ENCODE data around the gene HARS1.
"Not testable (repeated sequence)": the region's sequence is repeated elsewhere in the genome, so short reads cannot be mapped to it uniquely, and the experiment has no call there.

HARS1 gene

GRCh38 chr5:140690941-140691924, at the start of gene HARS1, which contains the start of gene HARS2:
HARS1 (minus strand) TSS chr5:140691370; CDS start chr5:140691304, 66 bp downstream.
HARS2 (plus strand) TSS chr5:140691455; CDS start chr5:140691649, 194 bp downstream.
- intact Hi-C loops (cut with micrococcal nuclease), result loop anchor here (1.0 to 10.0 kb wide), 4 partner anchors 27 to 286 kb away; partner anchors contain the start of genes ANKHD1, EIF4EBP3, IK and NDUFA2
- Mint-ChIP-seq H3K9me3 (no peaks in the 10 kb centered on the region), H3K27ac (peak within 1 kb of the TSS; percentile 92), H3K27me3 (no peaks in the 10 kb centered on the region), H3K4me3 (peak within 1 kb of the TSS; percentile 98), H3K36me3 (ENCODE audit: low read depth) (peaks cover 74% of the 10 kb centered on the region), H3K4me1 (ENCODE audit: low read depth) (peaks cover 26% of the 10 kb centered on the region)

DNA sequence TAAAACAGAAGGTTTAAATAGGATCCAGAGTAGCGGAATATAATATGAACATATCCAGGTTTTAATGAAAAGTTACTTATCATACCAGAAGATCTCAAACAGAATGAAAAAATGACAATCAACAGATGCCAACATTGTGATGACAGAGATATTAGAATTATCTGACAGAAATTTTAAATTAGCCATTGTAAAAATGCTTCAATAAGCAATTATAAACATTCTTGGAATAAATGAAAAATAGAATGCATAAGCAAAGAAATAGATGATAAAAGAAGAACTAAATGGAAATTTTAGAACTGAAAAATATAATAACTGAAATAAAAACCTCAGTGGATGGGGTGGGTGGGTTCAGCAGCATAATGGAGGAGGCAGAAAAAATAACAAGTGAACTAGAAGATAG, 46.3 kb upstream of the HARS1 start:
- H3K9me3 Mint-ChIP-seq, result peaks cover 12% of the 10 kb centered on the region
- H3K27ac Mint-ChIP-seq, result no peak overlapping the region
- H3K36me3 Mint-ChIP-seq (ENCODE audit: low read depth), result no peaks in the 10 kb centered on the region
- no peaks in the 10 kb centered on the region for H3K4me1 Mint-ChIP-seq (ENCODE audit: low read depth)
- intact Hi-C loops (cut with micrococcal nuclease), result no loop called here
- H3K4me3 Mint-ChIP-seq, result no peak overlapping the region
- peaks cover 6% of the 10 kb centered on the region for H3K27me3 Mint-ChIP-seq

DNA sequence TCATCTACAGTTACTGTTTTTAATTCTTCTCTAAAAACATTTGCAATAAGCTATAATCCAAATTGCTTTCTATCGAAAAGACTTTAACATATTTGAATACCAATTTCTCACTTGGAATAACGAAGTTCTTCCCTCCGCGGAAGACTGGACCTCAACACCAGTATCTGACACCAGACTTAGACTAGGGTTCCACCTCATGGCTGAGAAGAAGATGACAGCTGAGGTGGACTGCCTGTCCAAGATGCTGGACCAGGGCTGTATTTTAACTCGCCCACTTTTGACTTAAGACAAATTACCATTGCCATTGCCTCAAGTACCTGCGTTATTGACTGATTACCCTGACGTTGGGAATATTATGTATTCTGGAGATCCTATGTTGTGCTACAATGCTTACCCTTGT, 43.2 kb upstream of the HARS1 start:
- no peak overlapping the region for H3K4me3 Mint-ChIP-seq
- no peaks in the 10 kb centered on the region for H3K36me3 Mint-ChIP-seq (ENCODE audit: low read depth)
- H3K27ac Mint-ChIP-seq, result no peak overlapping the region
- H3K9me3 Mint-ChIP-seq, result no peaks in the 10 kb centered on the region
- intact Hi-C loops (cut with micrococcal nuclease), result no loop called here
- peaks cover 11% of the 10 kb centered on the region for H3K27me3 Mint-ChIP-seq
- no peaks in the 10 kb centered on the region for H3K4me1 Mint-ChIP-seq (ENCODE audit: low read depth)

DNA sequence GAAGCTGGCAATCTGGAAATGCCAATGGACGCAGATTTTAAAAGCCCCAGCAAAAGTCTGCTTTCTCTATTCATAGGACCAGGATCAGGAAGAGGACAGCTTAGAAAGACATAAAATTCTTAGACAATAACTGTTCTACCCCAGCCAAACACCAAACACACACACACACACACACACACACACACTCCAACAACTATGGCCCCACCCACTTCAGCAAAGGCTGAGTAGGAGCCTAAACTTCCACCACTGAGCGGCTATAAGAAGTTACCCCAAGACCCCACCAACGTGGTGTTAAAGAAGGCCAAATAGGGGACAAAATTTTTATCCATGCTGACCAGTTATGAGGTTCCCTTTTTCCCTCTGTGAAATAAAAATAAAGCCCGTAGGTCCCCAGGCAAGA, 41.9 kb upstream of the HARS1 start:
- Mint-ChIP-seq H3K27me3 (peaks cover 17% of the 10 kb centered on the region), H3K4me3 (no peak overlapping the region), H3K27ac (no peak overlapping the region), H3K36me3 (ENCODE audit: low read depth) (no peaks in the 10 kb centered on the region), H3K9me3 (no peaks in the 10 kb centered on the region), H3K4me1 (ENCODE audit: low read depth) (no peaks in the 10 kb centered on the region)
- intact Hi-C loops (cut with micrococcal nuclease), result no loop called here

DNA sequence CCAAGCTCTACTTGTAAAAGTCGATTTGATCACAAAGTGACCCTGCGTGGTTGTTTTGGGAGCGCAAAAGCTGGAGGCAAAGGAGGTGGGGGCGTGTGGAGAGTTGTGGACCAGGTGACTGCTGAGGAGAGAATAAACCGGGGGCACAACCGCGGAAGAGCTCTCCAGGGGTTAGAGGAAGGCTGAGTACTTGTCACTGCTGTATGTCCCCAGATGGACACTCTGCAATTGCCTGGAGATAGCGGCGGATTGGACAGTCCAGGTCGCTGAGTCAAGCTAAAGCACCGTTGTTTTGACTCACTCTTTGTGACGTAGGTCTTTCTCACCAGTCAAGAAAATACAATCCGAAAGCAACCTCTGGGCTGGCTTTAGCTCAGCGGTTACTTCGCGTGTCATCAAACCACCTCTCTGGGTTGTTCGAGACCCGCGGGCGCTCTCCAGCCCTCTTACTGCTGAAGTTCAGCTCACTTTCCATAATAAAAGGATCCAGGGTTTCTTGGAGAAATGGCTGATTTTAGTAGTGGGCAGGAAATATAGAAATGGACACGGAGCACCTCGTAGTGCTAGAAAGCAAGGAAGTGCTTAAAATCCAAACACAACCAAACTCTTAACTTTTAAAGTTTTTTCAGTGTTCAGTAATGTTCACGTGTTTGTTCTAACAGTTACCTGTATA, 34.8 kb upstream of the HARS1 start:
- H3K27me3 Mint-ChIP-seq, result peaks cover 43% of the 10 kb centered on the region
- H3K36me3 Mint-ChIP-seq (ENCODE audit: low read depth), result no peaks in the 10 kb centered on the region
- no peaks in the 10 kb centered on the region for H3K9me3 Mint-ChIP-seq
- intact Hi-C loops (cut with micrococcal nuclease), result no loop called here
- H3K4me1 Mint-ChIP-seq (ENCODE audit: low read depth), result peaks cover 9% of the 10 kb centered on the region
- H3K4me3 Mint-ChIP-seq, result no peak overlapping the region
- H3K27ac Mint-ChIP-seq, result no peak overlapping the region

DNA sequence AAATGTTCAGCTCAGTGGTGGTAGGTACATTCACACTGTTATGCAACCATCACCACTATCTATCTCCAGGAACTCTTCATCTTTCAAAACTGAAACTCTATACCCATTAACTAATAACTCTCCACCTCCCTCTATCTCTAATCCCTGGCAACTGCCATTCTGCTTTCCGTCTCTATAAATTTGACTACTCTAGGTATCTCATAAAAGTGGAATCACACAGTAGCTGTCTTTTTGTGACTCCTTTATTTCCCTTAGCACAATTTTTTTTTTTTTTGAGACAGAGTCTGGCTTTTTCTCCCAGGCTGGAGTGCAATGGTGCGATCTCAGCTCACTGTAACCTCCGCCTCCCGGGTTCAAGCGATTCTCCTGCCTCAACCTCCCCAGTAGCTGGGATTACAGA, 30.2 kb upstream of the HARS1 start:
- not testable (repeated sequence) for H3K4me3 Mint-ChIP-seq; H3K36me3 Mint-ChIP-seq (ENCODE audit: low read depth); H3K9me3 Mint-ChIP-seq; H3K27ac Mint-ChIP-seq
- intact Hi-C loops (cut with micrococcal nuclease), result loop anchor here (2.0 kb wide), 1 partner anchor 359 kb away; no protein-coding TSS in a partner anchor
- Mint-ChIP-seq H3K4me1 (ENCODE audit: low read depth) (peaks cover 20% of the 10 kb centered on the region), H3K27me3 (peaks cover 27% of the 10 kb centered on the region)

- not testable (repeated sequence) for H3K9me3 Mint-ChIP-seq; H3K27ac Mint-ChIP-seq; H3K36me3 Mint-ChIP-seq (ENCODE audit: low read depth); H3K4me3 Mint-ChIP-seq
- peaks cover 14% of the 10 kb centered on the region for H3K4me1 Mint-ChIP-seq (ENCODE audit: low read depth)
- intact Hi-C loops (cut with micrococcal nuclease), result loop anchor here (2.0 kb wide), 1 partner anchor 358 kb away; no protein-coding TSS in a partner anchor
- H3K27me3 Mint-ChIP-seq, result peaks cover 27% of the 10 kb centered on the region
Observed at GRCh38 chr5:140720738-140721137, 29.6 kb upstream of the HARS1 start.

DNA sequence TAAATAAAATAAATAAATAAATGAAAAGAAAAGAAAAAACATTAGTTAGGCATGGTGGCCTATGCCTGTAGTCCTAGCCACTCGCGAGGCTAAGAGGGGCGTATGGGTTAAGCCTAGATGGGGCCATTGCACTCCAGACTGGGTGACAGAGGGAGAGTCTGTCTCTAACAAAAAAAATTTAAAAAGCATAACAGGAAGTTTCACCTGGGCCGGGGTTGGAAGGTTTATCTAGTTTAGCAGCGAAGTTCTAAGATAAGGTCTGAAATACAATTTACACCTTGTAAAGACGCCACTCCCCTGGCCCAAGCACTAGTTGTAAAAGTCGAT, 27.1 kb upstream of the HARS1 start:
- H3K27ac Mint-ChIP-seq, result peak overlapping the region; percentile 12
- no peaks in the 10 kb centered on the region for H3K36me3 Mint-ChIP-seq (ENCODE audit: low read depth)
- H3K4me1 Mint-ChIP-seq (ENCODE audit: low read depth), result peaks cover 12% of the 10 kb centered on the region
- no peaks in the 10 kb centered on the region for H3K9me3 Mint-ChIP-seq
- peaks cover 10% of the 10 kb centered on the region for H3K27me3 Mint-ChIP-seq
- intact Hi-C loops (cut with micrococcal nuclease), result no loop called here
- no peak overlapping the region for H3K4me3 Mint-ChIP-seq

DNA sequence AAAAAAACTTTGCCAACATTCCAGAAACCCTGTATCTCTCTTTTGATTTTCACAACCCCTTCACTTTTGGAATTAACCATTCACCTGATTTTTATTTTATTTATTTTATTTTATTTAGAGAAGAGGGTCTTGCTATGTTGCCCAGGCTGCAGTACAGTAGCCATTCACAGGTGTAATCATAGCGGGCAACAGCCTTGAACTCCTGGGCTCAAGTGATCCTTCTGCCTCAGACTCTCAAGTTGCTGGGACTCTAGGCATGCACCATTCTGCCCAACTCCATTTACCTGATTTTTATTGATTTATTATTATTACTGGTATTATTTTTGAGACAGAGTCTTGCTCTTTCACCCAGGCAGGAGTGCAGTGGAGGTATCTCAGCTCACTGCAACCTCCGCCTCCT, 25.1 kb upstream of the HARS1 start:
- intact Hi-C loops (cut with micrococcal nuclease); H3K27ac Mint-ChIP-seq: not testable (repeated sequence)
- peaks cover 24% of the 10 kb centered on the region for H3K4me1 Mint-ChIP-seq (ENCODE audit: low read depth)

GRCh38 chr5:140713562-140714094, 22.5 kb upstream of the HARS1 start:
- Mint-ChIP-seq H3K27ac (no peak overlapping the region), H3K9me3 (no peaks in the 10 kb centered on the region), H3K4me1 (ENCODE audit: low read depth) (peaks cover 38% of the 10 kb centered on the region), H3K36me3 (ENCODE audit: low read depth) (peaks cover 8% of the 10 kb centered on the region), H3K27me3 (no peaks in the 10 kb centered on the region), H3K4me3 (no peak overlapping the region)
- intact Hi-C loops (cut with micrococcal nuclease), result loop anchor here (5.0 kb wide), 1 partner anchor 166 kb away; the partner anchor contains the start of gene EIF4EBP3

More for the DNA sequence above, 25.1 kb upstream of the HARS1 start:
- H3K9me3 Mint-ChIP-seq; H3K4me3 Mint-ChIP-seq; H3K27me3 Mint-ChIP-seq; H3K36me3 Mint-ChIP-seq (ENCODE audit: low read depth): not testable (repeated sequence)

DNA sequence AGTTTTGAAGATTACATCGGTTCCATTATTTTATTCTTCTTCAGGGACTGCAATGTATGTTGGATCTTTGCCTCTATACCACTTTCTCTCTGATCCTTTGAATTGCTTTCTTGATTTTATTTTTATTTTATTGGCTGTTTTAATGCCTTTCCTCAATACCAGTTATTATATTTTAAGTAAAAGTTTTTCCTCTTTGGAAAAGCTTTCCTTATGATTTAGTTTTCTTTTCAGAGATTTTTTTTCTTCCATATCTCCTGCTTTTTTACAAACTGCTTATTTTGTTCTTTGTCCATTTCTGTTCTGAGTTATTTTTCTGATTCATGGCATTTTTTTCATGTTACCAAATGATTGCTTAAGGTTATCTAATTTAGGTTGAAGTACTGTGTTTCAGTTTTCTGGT, 20.6 kb upstream of the HARS1 start:
- Mint-ChIP-seq H3K27me3 (no peaks in the 10 kb centered on the region), H3K4me1 (ENCODE audit: low read depth) (peaks cover 33% of the 10 kb centered on the region), H3K36me3 (ENCODE audit: low read depth) (peaks cover 20% of the 10 kb centered on the region), H3K9me3 (no peaks in the 10 kb centered on the region), H3K4me3 (no peak overlapping the region), H3K27ac (peak overlapping the region; percentile 95)
- intact Hi-C loops (cut with micrococcal nuclease), result loop anchor here (1.0 to 5.0 kb wide), 3 partner anchors 11 to 164 kb away; partner anchors contain the start of genes EIF4EBP3, WDR55 and ZMAT2

GRCh38 chr5:140710899-140711552, 19.9 kb upstream of the HARS1 start:
- peaks cover 27% of the 10 kb centered on the region for H3K36me3 Mint-ChIP-seq (ENCODE audit: low read depth)
- peak overlapping the region; percentile 87 for H3K4me3 Mint-ChIP-seq
- H3K4me1 Mint-ChIP-seq (ENCODE audit: low read depth), result peaks cover 33% of the 10 kb centered on the region
- H3K27ac Mint-ChIP-seq, result peak overlapping the region; percentile 95
- H3K27me3 Mint-ChIP-seq, result no peaks in the 10 kb centered on the region
- intact Hi-C loops (cut with micrococcal nuclease), result loop anchor here (1.0 to 5.0 kb wide), 3 partner anchors 11 to 164 kb away; partner anchors contain the start of genes EIF4EBP3, WDR55 and ZMAT2
- no peaks in the 10 kb centered on the region for H3K9me3 Mint-ChIP-seq

DNA sequence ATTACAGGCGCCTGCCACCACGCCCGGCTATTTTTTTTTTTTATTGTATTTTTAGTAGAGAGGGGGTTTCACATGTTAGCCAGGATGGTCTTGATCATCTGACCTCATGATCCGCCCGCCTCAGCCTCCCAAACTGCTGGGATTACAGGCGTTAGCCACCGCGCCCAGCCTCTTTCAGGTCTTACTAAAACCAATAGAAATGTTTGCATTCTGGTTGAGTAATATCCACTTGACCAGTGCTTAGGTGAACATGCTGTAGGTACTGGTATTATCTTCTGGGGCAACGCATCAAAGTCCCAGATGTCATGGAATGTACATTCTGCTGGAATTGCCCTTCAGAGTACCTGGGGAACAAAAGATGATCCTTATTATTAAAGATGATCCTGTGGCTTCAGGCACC, 17.6 kb upstream of the HARS1 start:
- H3K27ac Mint-ChIP-seq; H3K27me3 Mint-ChIP-seq; H3K9me3 Mint-ChIP-seq; H3K4me3 Mint-ChIP-seq; intact Hi-C loops (cut with micrococcal nuclease): not testable (repeated sequence)
- Mint-ChIP-seq H3K4me1 (ENCODE audit: low read depth) (peaks cover 33% of the 10 kb centered on the region), H3K36me3 (ENCODE audit: low read depth) (peaks cover 50% of the 10 kb centered on the region)

All from dendritic cell treated with granulocyte-macrophage colony-stimulating factor and Interleukin-4, amounts not matched to agents 40 ng/mL and 50 ng/mL, for 4 days (primary cell).